D341Med (cell line): Measurements from ENCODE around the gene ZNF184.
"Not testable (repeated sequence)": the region's sequence is repeated elsewhere in the genome, so short reads cannot be mapped to it uniquely, and the experiment has no call there.

Experiments
- DNase-seq: peaks from one replicate; pipeline ENCODE4 v3.0.0; 2012; ENCODE audit warnings: low spot score

Gene ZNF184

DNA sequence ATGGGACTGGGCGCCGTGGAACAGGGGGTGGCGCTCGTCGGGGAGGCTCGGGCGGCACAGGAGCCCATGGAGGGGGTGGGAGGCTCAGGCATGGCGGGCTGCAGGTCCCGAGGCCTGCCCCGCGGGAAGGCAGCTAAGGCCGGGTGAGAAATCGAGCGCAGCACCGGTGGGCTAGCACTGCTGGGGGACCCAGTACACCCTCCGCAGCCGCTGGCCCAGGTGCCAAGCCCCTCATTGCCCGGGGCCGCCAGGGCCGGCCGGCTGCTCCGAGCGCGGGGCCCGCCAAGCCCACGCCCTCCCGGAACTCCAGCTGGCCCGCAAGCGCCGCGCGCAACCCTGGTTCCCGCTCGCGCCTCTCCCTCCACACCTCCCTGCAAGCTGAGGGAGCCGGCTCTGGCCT lies 48.1 kb downstream of the ZNF184 start:
- not testable (repeated sequence) for DNase-seq

DNA sequence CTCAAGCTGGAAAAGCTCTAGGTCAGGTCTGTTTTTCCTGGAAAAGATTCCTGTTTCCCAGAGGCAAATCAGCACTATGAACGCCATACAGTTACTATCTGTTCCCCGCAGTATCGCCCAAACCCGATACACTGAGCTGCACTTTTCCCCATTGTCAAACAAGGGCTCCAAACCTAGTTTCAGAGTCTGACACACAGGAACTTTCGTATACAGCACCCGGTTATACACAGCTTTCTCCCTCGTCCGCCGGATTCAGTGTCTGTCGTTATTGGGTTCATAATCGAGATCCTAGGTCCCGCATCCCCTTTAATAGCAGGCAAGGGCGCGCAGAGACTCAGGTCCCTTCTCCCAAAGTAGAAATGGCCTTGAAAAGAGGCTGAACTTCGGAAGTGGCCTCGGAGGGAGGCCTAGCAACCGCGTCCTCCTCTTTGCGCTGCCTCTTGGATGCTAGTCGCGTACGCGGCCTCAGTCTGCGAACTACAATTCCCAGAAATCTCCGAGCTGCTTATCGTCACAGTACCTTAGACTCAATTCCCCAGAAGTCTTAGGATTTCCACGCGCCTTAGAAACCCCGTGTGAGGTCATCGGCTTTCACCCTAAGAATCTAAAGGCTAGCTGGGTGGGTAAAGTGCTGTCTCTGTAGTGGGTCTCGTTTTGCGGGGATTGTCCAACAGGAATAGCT lies 50.1 kb downstream of the ZNF184 start:
- DNase-seq: no peak

DNA sequence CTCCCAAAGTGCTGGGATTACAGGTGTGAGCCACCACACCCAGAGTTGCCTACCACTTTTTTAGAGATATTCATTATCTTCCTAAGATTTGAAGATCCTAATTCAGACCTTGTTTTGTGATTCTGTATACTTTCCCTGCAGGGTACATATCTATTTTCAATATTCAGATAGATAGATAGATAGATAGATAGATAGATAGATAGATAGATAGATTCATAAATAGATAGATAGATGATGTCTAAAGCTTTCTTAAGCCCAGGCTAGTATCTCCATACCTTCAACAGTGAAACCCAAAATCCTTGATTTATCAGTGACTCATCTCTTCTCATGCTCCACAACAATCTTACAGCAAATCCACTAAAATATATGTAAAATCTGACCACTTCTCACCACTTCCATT lies 53.5 kb downstream of the ZNF184 start:
- DNase-seq: no peak

DNA sequence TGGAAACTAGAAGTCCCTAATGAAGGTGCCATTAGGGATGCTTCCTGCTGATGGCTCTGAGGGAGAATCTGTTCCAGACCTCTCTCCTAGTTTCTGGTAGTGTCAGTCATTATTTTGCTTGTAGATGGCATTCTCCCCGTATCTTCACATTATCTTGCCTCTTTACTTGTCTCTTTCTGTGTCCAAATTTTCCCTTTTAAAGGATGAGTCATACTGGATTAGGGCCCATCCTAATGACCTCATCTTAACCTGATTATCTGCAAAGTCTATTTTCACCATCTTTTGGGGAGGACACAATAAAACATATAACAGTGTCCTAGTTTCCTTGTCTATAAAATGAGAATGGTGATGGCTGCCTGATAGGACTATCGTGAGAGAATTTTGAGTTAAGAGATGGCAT lies 57.0 kb downstream of the ZNF184 start:
- no peak for DNase-seq

DNA sequence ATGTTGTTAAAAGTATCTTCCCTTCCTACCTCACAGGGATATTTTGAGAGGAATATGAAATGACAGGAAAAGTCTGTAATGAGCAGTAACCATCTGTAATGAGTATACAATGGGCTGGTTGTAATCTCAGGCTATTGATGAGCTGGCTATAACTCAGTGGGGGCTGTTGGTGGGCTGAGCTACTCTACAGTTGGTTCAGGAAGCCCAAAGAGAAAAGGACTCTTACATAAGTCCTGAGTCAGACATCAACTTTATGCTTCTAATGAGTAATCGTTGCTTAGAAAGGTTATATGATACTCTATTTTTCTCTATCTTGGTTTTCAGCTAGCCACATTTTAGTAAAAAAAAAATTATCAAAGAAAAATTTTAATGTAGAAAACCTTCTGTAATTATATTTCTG lies 57.9 kb downstream of the ZNF184 start:
- DNase-seq: no peak

DNA sequence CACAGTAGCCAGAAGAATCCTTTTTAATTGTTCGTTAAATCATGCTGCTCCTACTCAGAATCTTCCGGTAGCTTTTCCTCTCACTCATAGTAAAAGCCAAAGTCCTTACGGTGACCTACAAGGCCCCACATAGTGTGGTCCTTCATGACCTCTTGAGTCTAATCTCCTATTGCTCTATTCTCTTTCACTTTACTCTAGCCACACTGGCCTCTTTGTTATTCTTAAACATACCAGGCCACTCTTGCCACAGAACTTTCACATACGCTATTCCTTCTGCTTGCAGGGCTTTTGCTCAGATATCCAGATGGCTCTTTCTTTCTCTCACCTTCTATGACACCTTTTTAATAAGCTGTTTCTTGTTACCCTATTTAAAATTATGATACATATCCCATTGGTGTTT lies 58.6 kb downstream of the ZNF184 start:
- DNase-seq: no peak

DNA sequence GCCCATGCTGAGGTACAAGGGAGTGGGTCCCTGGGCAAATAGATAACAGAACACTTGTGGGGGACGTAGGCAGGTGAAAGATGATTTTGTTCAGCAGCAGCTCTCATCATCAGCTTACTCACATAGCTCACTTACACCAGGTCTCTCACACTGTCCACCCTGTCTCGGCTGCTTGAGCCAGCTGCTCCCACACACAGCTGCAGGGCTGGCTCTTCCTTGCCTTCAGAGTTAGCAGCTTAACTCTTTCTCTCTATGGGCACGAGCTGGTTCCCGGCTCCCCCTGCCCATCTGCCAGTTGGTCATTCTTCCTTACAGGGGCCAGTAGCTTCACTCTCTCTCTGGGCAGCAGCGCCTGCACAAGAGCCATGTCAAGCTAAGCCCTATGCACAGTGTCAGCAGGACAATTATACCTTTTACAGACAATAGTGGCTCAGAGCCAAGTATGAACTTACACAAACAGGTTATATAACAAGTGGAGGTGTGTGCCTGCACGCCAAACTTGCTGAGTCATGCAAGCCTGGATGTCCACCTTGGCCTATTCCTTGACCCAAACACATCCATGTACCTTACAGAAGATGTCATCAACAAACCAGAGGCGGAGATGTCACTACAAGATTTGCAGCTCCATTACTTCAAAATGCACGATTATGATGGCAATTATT lies 65.6 kb downstream of the ZNF184 start:
- DNase-seq: no peak

DNA sequence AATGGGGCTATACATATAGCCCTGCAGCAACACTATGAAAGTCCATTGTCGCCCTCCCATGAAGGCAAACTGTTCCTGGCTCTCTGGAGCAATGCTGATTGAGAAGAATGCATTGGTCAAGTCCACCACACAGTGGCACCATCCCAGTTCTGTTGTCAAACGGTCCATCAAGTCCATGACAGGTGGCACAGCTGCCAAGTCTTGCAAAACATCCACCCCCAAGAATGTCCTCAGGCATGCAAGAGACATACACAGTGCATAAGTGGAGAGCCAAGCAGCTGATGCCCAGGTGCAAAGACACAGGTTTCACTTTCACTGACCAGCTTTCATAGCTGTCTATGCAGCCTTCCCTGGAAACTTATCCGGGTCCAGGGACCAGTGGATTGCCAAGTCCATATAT lies 66.8 kb downstream of the ZNF184 start:
- DNase-seq: no peak

DNA sequence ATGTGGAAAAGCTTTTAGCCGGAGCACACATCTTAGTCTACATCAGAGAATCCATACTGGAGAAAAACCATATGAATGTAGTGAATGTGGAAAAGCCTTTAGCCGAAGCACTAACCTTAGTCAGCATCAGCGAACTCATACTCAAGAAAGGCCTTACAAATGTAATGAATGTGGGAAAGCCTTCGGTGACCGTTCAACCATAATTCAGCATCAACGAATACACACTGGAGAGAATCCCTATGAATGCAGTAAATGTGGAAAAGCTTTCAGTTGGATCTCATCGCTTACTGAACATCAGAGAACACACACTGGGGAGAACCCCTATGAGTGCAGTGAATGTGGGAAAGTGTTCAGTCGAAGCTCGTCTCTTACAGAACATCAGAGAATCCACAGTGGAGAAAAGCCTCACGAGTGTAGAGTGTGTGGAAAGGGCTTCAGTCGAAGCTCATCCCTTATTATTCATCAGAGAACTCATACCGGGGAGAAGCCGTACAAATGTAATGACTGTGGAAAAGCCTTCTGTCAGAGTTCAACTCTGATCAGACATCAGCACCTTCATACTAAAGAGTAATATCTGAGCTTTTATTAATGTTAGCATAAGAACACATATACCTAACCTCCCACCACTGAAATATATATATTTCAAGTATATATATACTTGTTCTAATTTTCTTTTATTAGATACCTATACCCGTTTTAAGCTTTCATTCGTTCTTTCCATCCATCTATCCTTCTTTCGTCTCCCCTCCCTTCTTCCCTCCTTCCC lies 71.8 kb downstream of the ZNF184 start:
- DNase-seq: no peak
